ENCODE results near the gene LHX8. TPM values are rescaled to one million over a fixed set of nuclear protein-coding genes. Genes with fewer than 3 reads are reported as not detected.

The LHX8 gene
- total RNA-seq, 1 donor: not detected

DNA sequence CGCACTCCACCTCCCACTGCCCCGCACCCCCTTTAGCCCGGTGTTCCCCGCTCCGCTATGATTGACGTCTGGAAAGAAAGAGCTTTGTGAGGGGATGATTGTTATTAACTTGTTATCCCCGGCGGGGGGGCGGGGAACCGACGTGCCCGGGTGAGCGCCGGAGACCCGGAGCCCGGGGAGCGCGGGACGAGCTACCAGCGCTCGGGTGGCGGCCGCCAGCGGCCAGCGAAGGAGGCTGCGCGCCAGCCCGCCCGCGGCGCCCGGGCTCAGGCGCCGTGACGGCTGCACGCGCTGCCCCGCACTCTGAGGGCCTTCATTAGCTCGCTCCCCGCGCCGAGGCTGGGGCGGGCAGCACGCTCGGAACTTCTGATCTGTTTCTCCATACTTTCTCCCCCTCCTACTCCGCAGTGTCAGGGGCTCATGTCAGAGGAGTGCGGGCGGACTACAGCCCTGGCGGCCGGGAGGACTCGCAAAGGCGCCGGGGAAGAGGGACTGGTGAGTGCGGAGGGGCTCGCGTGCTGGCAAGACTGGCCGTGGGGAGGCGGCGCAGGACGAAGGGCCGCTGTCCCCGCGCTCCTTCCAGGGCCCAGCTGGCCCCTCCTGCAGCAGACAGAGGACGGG is 2.1 kb downstream of the LHX8 start:
- H3K79me2 ChIP-seq (ENCODE audit: insufficient read depth, low read length): no peaks in the 10 kb centered on the region
- no peaks in the 10 kb centered on the region for H4K20me1 ChIP-seq (ENCODE audit: insufficient read depth, low read length)
- H3K4me1 ChIP-seq (ENCODE audit: insufficient read depth, low read length): no peaks in the 10 kb centered on the region
- H3K36me3 ChIP-seq (ENCODE audit: insufficient read depth, low read length): no peaks in the 10 kb centered on the region
- no peak overlapping the region for H3K4me2 ChIP-seq (ENCODE audit: insufficient read depth, low read length)
- H2AFZ ChIP-seq (ENCODE audit: low read length): no peak overlapping the region
- TF ChIP-seq, protein P1, sequence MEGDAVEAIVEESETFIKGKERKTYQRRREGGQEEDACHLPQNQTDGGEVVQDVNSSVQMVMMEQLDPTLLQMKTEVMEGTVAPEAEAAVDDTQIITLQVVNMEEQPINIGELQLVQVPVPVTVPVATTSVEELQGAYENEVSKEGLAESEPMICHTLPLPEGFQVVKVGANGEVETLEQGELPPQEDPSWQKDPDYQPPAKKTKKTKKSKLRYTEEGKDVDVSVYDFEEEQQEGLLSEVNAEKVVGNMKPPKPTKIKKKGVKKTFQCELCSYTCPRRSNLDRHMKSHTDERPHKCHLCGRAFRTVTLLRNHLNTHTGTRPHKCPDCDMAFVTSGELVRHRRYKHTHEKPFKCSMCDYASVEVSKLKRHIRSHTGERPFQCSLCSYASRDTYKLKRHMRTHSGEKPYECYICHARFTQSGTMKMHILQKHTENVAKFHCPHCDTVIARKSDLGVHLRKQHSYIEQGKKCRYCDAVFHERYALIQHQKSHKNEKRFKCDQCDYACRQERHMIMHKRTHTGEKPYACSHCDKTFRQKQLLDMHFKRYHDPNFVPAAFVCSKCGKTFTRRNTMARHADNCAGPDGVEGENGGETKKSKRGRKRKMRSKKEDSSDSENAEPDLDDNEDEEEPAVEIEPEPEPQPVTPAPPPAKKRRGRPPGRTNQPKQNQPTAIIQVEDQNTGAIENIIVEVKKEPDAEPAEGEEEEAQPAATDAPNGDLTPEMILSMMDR (IDR thresholded peaks at IDR 0.05; ENCODE audit: extremely low read depth, low read depth, low read length): no peak
- peaks cover 59% of the 10 kb centered on the region for H3K27me3 ChIP-seq (ENCODE audit: insufficient read depth, low read length)
- no peaks in the 10 kb centered on the region for H3K9me3 ChIP-seq (ENCODE audit: low read depth, low read length)
- peak; percentile 36 for DNase-seq (ENCODE audit: insufficient read length, low spot score, missing footprints)
- no peak overlapping the region for H3K4me3 ChIP-seq (ENCODE audit: insufficient read depth, low read length)
- H3K27ac ChIP-seq (ENCODE audit: low read depth, low read length): no peak overlapping the region

DNA sequence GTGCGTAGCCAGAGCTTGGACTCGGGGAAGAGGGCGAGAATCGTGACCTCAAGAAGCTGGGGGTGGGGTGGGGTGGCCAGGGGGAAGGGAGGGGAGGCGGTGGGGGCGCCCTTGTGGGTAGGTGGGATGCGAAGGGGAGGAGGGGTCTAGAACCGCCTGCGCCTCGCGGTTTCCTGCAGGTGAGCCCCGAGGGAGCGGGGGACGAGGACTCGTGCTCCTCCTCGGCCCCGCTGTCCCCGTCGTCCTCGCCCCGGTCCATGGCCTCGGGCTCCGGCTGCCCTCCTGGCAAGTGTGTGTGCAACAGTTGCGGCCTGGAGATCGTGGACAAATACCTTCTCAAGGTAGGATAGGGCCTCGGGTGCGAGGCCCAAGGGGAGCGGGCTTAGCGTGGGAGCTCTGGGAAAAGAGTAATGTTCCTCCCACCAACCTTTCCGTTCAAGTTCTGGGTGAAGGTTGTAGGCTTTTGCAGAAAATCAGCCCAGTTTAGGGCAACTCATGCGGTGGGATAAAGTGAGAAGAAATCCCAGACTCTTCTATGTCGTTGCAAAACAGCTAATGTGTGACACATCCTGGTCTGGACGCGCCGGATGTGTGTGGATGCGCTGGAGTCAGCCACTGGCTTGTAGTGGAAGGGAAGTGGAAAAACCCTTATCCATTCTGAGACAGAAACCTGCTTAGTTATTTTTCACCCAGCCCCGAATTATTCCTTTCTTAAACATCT is 2.9 kb downstream of the LHX8 start:
- Histone ChIP-seq H3K79me2 (ENCODE audit: insufficient read depth, low read length) (no peaks in the 10 kb centered on the region), H3K4me1 (ENCODE audit: insufficient read depth, low read length) (no peaks in the 10 kb centered on the region), H3K36me3 (ENCODE audit: insufficient read depth, low read length) (no peaks in the 10 kb centered on the region), H3K4me3 (ENCODE audit: insufficient read depth, low read length) (no peak overlapping the region), H3K4me2 (ENCODE audit: insufficient read depth, low read length) (no peak overlapping the region), H3K27ac (ENCODE audit: low read depth, low read length) (no peak overlapping the region), H4K20me1 (ENCODE audit: insufficient read depth, low read length) (no peaks in the 10 kb centered on the region), H2AFZ (ENCODE audit: low read length) (no peak overlapping the region), H3K27me3 (ENCODE audit: insufficient read depth, low read length) (peaks cover 51% of the 10 kb centered on the region), H3K9me3 (ENCODE audit: low read depth, low read length) (no peaks in the 10 kb centered on the region)
- DNase-seq (ENCODE audit: insufficient read length, low spot score, missing footprints): peak; percentile 60
- TF ChIP-seq, protein P1 (IDR thresholded peaks at IDR 0.05; ENCODE audit: extremely low read depth, low read depth, low read length): no peak

DNA sequence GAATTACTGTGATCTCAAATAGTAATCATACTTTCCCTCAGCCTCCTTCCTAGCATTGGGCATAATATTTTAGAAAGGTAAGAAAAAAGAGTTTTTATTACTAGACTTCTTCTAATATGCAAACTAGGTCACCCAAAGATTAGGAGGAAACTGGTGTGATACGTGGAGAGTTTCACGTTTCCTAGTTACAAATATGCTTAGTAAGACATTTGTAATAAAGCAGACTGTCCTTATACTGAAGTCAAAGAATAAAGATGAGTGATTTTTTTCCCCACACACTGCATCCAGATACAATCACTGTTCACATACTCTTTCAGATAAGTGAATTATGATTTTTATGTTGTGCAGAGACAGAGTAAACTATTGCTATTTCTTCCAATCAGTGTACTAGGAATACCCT is 17.9 kb downstream of the LHX8 start:
- Histone ChIP-seq H3K79me2 (ENCODE audit: insufficient read depth, low read length) (no peaks in the 10 kb centered on the region), H3K4me2 (ENCODE audit: insufficient read depth, low read length) (no peak overlapping the region), H3K4me1 (ENCODE audit: insufficient read depth, low read length) (no peaks in the 10 kb centered on the region), H2AFZ (ENCODE audit: low read length) (no peak overlapping the region), H3K36me3 (ENCODE audit: insufficient read depth, low read length) (no peaks in the 10 kb centered on the region), H3K4me3 (ENCODE audit: insufficient read depth, low read length) (no peak overlapping the region), H3K9me3 (ENCODE audit: low read depth, low read length) (no peaks in the 10 kb centered on the region), H3K27ac (ENCODE audit: low read depth, low read length) (no peak overlapping the region), H4K20me1 (ENCODE audit: insufficient read depth, low read length) (no peaks in the 10 kb centered on the region), H3K27me3 (ENCODE audit: insufficient read depth, low read length) (no peaks in the 10 kb centered on the region)
- DNase-seq (ENCODE audit: insufficient read length, low spot score, missing footprints): no peak
- TF ChIP-seq, protein P1 (IDR thresholded peaks at IDR 0.05; ENCODE audit: extremely low read depth, low read depth, low read length): no peak

DNA sequence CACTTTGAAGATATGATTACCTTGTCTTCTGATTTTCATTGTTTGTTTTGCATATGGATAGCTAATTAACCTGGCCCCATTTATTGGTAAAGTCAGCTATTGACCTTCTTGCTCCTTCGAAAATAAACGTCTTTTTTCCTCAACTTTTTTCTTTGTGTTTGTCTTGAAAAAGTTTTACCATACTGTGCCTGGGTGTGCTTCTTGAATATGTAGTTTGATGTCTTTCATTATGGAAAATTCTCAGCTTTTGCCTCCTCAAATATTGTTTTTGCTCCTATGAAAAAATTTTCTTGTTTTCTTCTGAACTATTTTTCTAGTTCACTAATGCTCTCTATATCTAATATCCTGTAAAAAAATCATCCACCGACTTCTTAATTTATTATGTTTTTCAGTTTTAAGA is 25.0 kb downstream of the LHX8 start:
- H3K79me2 ChIP-seq (ENCODE audit: insufficient read depth, low read length): no peaks in the 10 kb centered on the region
- DNase-seq (ENCODE audit: insufficient read length, low spot score, missing footprints): no peak
- TF ChIP-seq, protein P1 (IDR thresholded peaks at IDR 0.05; ENCODE audit: extremely low read depth, low read depth, low read length): no peak
- no peak overlapping the region for H3K4me2 ChIP-seq (ENCODE audit: insufficient read depth, low read length)
- no peak overlapping the region for H2AFZ ChIP-seq (ENCODE audit: low read length)
- no peak overlapping the region for H3K27ac ChIP-seq (ENCODE audit: low read depth, low read length)
- no peak overlapping the region for H3K4me3 ChIP-seq (ENCODE audit: insufficient read depth, low read length)
- H3K36me3 ChIP-seq (ENCODE audit: insufficient read depth, low read length): no peaks in the 10 kb centered on the region
- no peaks in the 10 kb centered on the region for H3K9me3 ChIP-seq (ENCODE audit: low read depth, low read length)
- no peaks in the 10 kb centered on the region for H3K27me3 ChIP-seq (ENCODE audit: insufficient read depth, low read length)
- H4K20me1 ChIP-seq (ENCODE audit: insufficient read depth, low read length): no peaks in the 10 kb centered on the region
- no peaks in the 10 kb centered on the region for H3K4me1 ChIP-seq (ENCODE audit: insufficient read depth, low read length)
